HepG2 (cell line): ENCODE data around the gene ITM2B. TPM values are rescaled to one million over a fixed set of nuclear protein-coding genes. Genes with fewer than 3 reads are reported as not detected.

Experiments
- BHLHE40 ChIP-seq: IDR thresholded peaks from 2 replicates; pipeline ENCODE4 v1.6.1; 2011; ENCODE audit warnings: low read length, improper control_type of control experiment
- CCDC6 ChIP-seq: sonication (generic); formaldehyde crosslinking; IDR thresholded peaks from 2 replicates; pipeline ENCODE4 v1.8.1; 2022; ENCODE audit warnings: mild to moderate bottlenecking, missing genetic modification reagents, moderate library complexity
- CEBPG ChIP-seq: IDR thresholded peaks from 2 replicates; pipeline ENCODE4 v1.6.1; 2016
- CHD4 ChIP-seq: fragments of 200-600 bp; sonication (generic); IDR thresholded peaks from 2 replicates; pipeline ENCODE4 v1.7.0; 2017; ENCODE audit warnings: mild to moderate bottlenecking, low read length, borderline replicate concordance
- FOXC1 ChIP-seq: sonication (generic); formaldehyde crosslinking; IDR thresholded peaks from 2 replicates; pipeline ENCODE4 v1.8.0; 2022; ENCODE audit warnings: mild to moderate bottlenecking, missing genetic modification reagents, borderline replicate concordance
- MIER2 ChIP-seq: IDR thresholded peaks from 2 replicates; pipeline ENCODE4 v1.6.1; 2016; ENCODE audit warnings: missing biosample characterization, missing genetic modification reagents
- NFYC ChIP-seq: IDR thresholded peaks from 2 replicates; pipeline ENCODE4 v1.6.1; 2016; ENCODE audit warnings: missing genetic modification reagents, missing compliant biosample characterization
- PHF21A ChIP-seq: sonication (generic); formaldehyde crosslinking; IDR thresholded peaks from 2 replicates; pipeline ENCODE4 v1.5.0; 2020; ENCODE audit warnings: mild to moderate bottlenecking, missing genetic modification reagents
- SOX6 ChIP-seq, 2 experiments: fragments of 450-650 bp in 1 of 2; sonication (generic) in 1 of 2; formaldehyde crosslinking in 1 of 2; IDR thresholded peaks; 2 replicates each; pipeline versions ENCODE4 v1.4.0 to v1.6.1; 2017 to 2020; ENCODE audit warnings: antibody characterized with exemption in 1 of 2, mild to moderate bottlenecking in 1 of 2, missing genetic modification reagents in 1 of 2
- TARDBP ChIP-seq: sonication (generic); formaldehyde crosslinking; IDR thresholded peaks from 2 replicates; pipeline ENCODE4 v1.8.0; 2022; ENCODE audit warnings: mild to moderate bottlenecking, missing genetic modification reagents
- ZBTB38 ChIP-seq: sonication (generic); formaldehyde crosslinking; IDR thresholded peaks from 2 replicates; pipeline ENCODE4 v1.5.1; 2020; ENCODE audit warnings: mild to moderate bottlenecking, missing genetic modification reagents
- ZC3H4 ChIP-seq: sonication (generic); formaldehyde crosslinking; IDR thresholded peaks from 2 replicates; pipeline ENCODE4 v1.4.0; 2020; ENCODE audit warnings: missing genetic modification reagents, borderline replicate concordance
- ZFP36L1 ChIP-seq: sonication (generic); formaldehyde crosslinking; IDR thresholded peaks from 2 replicates; pipeline ENCODE4 v1.8.0; 2022; ENCODE audit warnings: mild to moderate bottlenecking, missing genetic modification reagents, moderate library complexity
- ZIK1 ChIP-seq: sonication (generic); formaldehyde crosslinking; IDR thresholded peaks from 2 replicates; pipeline ENCODE4 v1.5.0; 2020; ENCODE audit warnings: mild to moderate bottlenecking, low read depth, missing genetic modification reagents, borderline replicate concordance
- ZNF12 ChIP-seq: sonication (generic); formaldehyde crosslinking; IDR thresholded peaks from 2 replicates; pipeline ENCODE4 v1.5.0; 2020; ENCODE audit warnings: missing genetic modification reagents
- ZNF224 ChIP-seq: sonication (generic); formaldehyde crosslinking; IDR thresholded peaks from 2 replicates; pipeline ENCODE4 v1.5.0; 2020; ENCODE audit warnings: mild to moderate bottlenecking, missing genetic modification reagents
- ZNF605 ChIP-seq: sonication (generic); formaldehyde crosslinking; IDR thresholded peaks from 2 replicates; pipeline ENCODE4 v1.8.0; 2022; ENCODE audit warnings: mild to moderate bottlenecking, missing genetic modification reagents
- polyA plus RNA-seq, 8 experiments: library from polyadenylated mRNA; depleted of rRNA in 3 of 8; stranded (reverse) in 7 of 8; unstranded in 1 of 8; fragments of >200 nt; fragmentation: Illumina TruSeq in 4 of 8; extraction: Trizol in 4 of 8; gene quantifications; 2 replicates each; pipeline versions ENCODE4 v1.2.1 to v1.2.3, GENCODE V29; 2011 to 2016; ENCODE audit warnings: low read depth in 4 of 8, missing spikeins in 1 of 8, mixed read lengths in 1 of 8; ENCODE audit not compliant: insufficient read depth in 1 of 8
- total RNA-seq, 5 experiments: library from RNA; depleted of rRNA; stranded (reverse); fragments of >200 nt; fragmentation: Illumina TruSeq; extraction: Trizol; gene quantifications; 2 replicates each; pipeline ENCODE4 v1.2.3, GENCODE V29; 2016; ENCODE audit warnings: low read depth in 1 of 5
- TF ChIP-seq, protein P1 (sequence below), 2 experiments: sonication (generic) in 1 of 2; formaldehyde crosslinking in 1 of 2; IDR thresholded peaks; 2 replicates each; pipeline versions ENCODE4 v1.4.0 to v1.6.1; 2018 to 2020; ENCODE audit warnings: missing genetic modification reagents in 2 of 2, borderline replicate concordance in 1 of 2, low read depth in 1 of 2, mild to moderate bottlenecking in 1 of 2, missing biosample characterization in 1 of 2
- TF ChIP-seq, protein P2 (sequence below): sonication (generic); formaldehyde crosslinking; IDR thresholded peaks from 2 replicates; pipeline ENCODE4 v1.4.0; 2020; ENCODE audit warnings: low read depth, missing genetic modification reagents
- TF ChIP-seq, protein P3 (sequence below): IDR thresholded peaks from 2 replicates; pipeline ENCODE4 v1.6.1; 2016; ENCODE audit warnings: missing compliant biosample characterization, missing genetic modification reagents, borderline replicate concordance
- TF ChIP-seq, protein P4 (sequence below): IDR thresholded peaks from 2 replicates; pipeline ENCODE4 v1.6.1; 2016; ENCODE audit warnings: missing genetic modification reagents, missing compliant biosample characterization

Gene ITM2B
- total and polyA plus RNA-seq, 2 of the 13 experiments (the other 11 are each of a cell fraction or from before 2014, with no cell fraction given): 158 to 373 TPM

DNA sequence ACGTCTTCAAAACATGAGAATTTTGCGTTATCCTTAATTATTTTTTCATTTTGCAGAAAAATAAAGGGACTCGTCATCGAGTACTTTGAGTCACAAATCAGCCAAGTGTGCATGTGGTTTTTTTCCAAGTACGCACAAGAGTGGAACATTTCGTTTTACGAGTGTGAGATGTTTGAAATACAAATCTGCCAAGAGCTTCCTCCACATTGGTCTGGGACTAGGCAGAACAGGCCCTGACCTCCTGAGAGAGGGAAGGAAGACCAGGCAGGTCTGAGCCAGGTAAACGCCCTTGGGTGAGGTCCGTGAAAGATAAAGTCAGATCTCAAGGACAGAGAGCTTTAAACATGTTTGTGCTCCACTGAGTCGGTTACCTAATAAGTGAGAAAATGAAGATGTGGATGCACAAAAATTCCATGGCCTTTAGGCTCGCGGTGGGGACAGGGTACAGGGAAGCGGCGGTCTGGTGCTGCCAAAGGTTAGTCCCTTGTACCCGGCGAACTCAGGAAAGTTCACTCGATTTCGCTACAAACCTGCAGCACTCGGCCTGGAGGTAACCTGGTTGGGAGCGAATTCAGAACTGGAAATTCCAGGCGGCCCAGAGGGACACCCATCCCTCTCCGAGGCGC is 473 bp upstream of the ITM2B start (continued):
- TF ChIP-seq, protein P1, sequence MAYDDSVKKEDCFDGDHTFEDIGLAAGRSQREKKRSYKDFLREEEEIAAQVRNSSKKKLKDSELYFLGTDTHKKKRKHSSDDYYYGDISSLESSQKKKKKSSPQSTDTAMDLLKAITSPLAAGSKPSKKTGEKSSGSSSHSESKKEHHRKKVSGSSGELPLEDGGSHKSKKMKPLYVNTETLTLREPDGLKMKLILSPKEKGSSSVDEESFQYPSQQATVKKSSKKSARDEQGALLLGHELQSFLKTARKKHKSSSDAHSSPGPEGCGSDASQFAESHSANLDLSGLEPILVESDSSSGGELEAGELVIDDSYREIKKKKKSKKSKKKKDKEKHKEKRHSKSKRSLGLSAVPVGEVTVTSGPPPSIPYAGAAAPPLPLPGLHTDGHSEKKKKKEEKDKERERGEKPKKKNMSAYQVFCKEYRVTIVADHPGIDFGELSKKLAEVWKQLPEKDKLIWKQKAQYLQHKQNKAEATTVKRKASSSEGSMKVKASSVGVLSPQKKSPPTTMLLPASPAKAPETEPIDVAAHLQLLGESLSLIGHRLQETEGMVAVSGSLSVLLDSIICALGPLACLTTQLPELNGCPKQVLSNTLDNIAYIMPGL (CRISPR knock-in tag; IDR thresholded peaks at IDR 0.05; ENCODE audit: borderline replicate concordance in 1 of 2, low read depth in 1 of 2): peak in 1 of 2 experiments; percentile 34; a peak in 1 of 4 replicates
- TF ChIP-seq NFYC (CRISPR knock-in tag) (no peak), ZNF605 (CRISPR knock-in tag) (peak; percentile 56; the same call in 1 of the 2 replicates), MIER2 (CRISPR knock-in tag) (0 out of 2 replicates have a peak, but pooled peaks have one; percentile 26), ZBTB38 (CRISPR knock-in tag) (no peak), SOX6 (IDR thresholded peaks at IDR 0.05) (no peak), SOX6 (CRISPR knock-in tag; IDR thresholded peaks at IDR 0.05) (peak; percentile 36; the same call in 1 of the 2 replicates), CEBPG (CRISPR knock-in tag) (0 out of 2 replicates have a peak, but pooled peaks have one; percentile 29), BHLHE40 (no peak), CHD4 (no peak), ZIK1 (CRISPR knock-in tag) (0 out of 2 replicates have a peak, but pooled peaks have one; percentile 27), ZNF224 (no peak), TARDBP (CRISPR knock-in tag) (0 out of 2 replicates have a peak, but pooled peaks have one; percentile 17), ZNF12 (CRISPR knock-in tag) (no peak), FOXC1 (CRISPR knock-in tag) (no peak), ZFP36L1 (CRISPR knock-in tag) (no peak), PHF21A (CRISPR knock-in tag) (peak; percentile 76; the same call in 1 of the 2 replicates), ZC3H4 (CRISPR knock-in tag) (peak; percentile 41; the same call in 1 of the 2 replicates), CCDC6 (no peak)
- TF ChIP-seq, protein P2, sequence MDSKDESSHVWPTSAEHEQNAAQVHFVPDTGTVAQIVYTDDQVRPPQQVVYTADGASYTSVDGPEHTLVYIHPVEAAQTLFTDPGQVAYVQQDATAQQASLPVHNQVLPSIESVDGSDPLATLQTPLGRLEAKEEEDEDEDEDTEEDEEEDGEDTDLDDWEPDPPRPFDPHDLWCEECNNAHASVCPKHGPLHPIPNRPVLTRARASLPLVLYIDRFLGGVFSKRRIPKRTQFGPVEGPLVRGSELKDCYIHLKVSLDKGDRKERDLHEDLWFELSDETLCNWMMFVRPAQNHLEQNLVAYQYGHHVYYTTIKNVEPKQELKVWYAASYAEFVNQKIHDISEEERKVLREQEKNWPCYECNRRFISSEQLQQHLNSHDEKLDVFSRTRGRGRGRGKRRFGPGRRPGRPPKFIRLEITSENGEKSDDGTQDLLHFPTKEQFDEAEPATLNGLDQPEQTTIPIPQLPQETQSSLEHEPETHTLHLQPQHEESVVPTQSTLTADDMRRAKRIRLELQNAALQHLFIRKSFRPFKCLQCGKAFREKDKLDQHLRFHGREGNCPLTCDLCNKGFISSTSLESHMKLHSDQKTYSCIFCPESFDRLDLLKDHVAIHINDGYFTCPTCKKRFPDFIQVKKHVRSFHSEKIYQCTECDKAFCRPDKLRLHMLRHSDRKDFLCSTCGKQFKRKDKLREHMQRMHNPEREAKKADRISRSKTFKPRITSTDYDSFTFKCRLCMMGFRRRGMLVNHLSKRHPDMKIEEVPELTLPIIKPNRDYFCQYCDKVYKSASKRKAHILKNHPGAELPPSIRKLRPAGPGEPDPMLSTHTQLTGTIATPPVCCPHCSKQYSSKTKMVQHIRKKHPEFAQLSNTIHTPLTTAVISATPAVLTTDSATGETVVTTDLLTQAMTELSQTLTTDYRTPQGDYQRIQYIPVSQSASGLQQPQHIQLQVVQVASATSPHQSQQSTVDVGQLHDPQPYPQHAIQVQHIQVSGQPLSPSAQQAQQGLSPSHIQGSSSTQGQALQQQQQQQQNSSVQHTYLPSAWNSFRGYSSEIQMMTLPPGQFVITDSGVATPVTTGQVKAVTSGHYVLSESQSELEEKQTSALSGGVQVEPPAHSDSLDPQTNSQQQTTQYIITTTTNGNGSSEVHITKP (CRISPR knock-in tag): no peak
- TF ChIP-seq, protein P3, sequence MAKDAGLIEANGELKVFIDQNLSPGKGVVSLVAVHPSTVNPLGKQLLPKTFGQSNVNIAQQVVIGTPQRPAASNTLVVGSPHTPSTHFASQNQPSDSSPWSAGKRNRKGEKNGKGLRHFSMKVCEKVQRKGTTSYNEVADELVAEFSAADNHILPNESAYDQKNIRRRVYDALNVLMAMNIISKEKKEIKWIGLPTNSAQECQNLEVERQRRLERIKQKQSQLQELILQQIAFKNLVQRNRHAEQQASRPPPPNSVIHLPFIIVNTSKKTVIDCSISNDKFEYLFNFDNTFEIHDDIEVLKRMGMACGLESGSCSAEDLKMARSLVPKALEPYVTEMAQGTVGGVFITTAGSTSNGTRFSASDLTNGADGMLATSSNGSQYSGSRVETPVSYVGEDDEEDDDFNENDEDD: no peak
- TF ChIP-seq, protein P4, sequence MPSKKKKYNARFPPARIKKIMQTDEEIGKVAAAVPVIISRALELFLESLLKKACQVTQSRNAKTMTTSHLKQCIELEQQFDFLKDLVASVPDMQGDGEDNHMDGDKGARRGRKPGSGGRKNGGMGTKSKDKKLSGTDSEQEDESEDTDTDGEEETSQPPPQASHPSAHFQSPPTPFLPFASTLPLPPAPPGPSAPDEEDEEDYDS (CRISPR knock-in tag): no peak
